GM21447 (cell line): ENCODE results near the gene CENPX.
A peak's percentile ranks its signal among the peaks of the same experiment; 100 is the strongest.
"Not testable (repeated sequence)": the region's sequence is repeated elsewhere in the genome, so short reads cannot be mapped to it uniquely, and the experiment has no call there.

Experiments
- ATAC-seq: cut with Tn5 transposase; IDR thresholded peaks from one replicate; pipeline ENCODE4 v1.9.1; 2021; ENCODE audit not compliant: unreplicated experiment

Gene CENPX

GRCh38 chr17:81984773-81985410 is 37.8 kb downstream of the CENPX start:
- no peak for ATAC-seq

GRCh38 chr17:81983639-81984373 is 38.9 kb downstream of the CENPX start:
- no peak for ATAC-seq

- no peak for ATAC-seq
Observed at GRCh38 chr17:81983011-81983638, 39.6 kb downstream of the CENPX start.

- not testable (repeated sequence) for ATAC-seq
Observed at GRCh38 chr17:81981511-81981910, 41.2 kb downstream of the CENPX start.

- ATAC-seq: no peak
Observed at GRCh38 chr17:81980707-81981343, 41.9 kb downstream of the CENPX start.

- ATAC-seq: no peak
Observed at GRCh38 chr17:81980122-81980521, 42.6 kb downstream of the CENPX start.

GRCh38 chr17:81978524-81979298 is 44.0 kb downstream of the CENPX start:
- no peak for ATAC-seq

- ATAC-seq: peak; percentile 76
Observed at GRCh38 chr17:81977211-81977808, 45.4 kb downstream of the CENPX start, which contains the start of gene ASPSCR1. TSS of gene ASPSCR1 (plus strand) at chr17:81977629. CDS start at chr17:81977647, 18 bp downstream.

- peak; percentile 25 for ATAC-seq
Observed at GRCh38 chr17:81976332-81977210, 46.1 kb downstream of the CENPX start.

- ATAC-seq: no peak
Observed at GRCh38 chr17:81973432-81973831, 49.2 kb downstream of the CENPX start.

GRCh38 chr17:81968850-81969812 is 53.5 kb downstream of the CENPX start:
- no peak for ATAC-seq
